ENCODE data around the gene SLIT3. TPM values are rescaled to one million over a fixed set of nuclear protein-coding genes. Genes with fewer than 3 reads are reported as not detected.

The SLIT3 gene
- total and polyA plus RNA-seq, 10 of the 15 experiments (the other 5 are each of a cell fraction or from before 2014, with no cell fraction given): 0.05 TPM; not detected in 9

DNA sequence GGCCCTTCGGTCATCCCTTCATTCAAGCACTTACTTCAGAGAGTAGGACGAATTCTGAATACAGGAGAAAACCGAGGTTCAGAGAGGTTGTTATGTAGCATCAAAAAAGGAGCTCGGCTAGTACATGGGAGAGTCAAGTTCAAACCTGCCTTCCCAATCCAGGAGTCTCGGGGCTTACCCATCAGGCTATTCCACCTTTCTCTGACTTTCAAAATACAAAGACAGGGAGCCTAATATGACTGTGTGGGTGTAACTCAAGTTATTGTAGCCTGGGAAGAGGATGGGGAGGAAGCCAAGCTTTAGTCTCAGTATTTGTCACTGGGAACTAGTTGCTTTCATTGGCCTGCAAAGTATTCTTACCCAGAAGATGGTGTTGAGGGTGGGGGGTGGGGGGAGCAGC, 447.0 kb downstream of the SLIT3 start (continued):
- no peak for TF ChIP-seq MYB (IDR thresholded peaks at IDR 0.05; ENCODE audit: borderline replicate concordance, low read depth, low read length)

DNA sequence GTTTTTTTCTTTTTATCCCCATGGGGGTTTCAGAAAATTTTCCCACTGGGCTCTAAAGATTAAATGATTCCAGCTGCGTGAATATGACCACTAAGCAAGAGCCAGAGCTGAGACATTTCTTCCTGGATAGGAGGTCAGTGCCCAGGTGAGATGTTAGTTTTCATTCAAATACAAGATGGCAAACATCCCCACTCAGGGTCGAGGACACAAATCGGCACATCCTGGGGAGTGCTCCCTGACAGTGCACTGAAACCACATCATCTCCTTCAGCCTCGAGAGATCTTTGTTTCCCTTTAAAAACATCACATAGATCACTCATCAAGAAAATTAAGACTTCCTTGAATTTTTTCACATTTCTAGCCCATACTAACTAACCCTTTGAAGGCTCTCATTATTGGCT, 448.6 kb downstream of the SLIT3 start:
- H3K9me3 ChIP-seq (replicated peaks; ENCODE audit: control insufficient read depth, insufficient read depth, low read length): no peaks in the 10 kb centered on the region
- DNase-seq (ENCODE audit: low read depth, low spot score) (no peak), ATAC-seq (no peak), FAIRE-seq (no peak)
- 10% methylated on average over 4 of the region's 4 CpGs for WGBS (ENCODE audit: insufficient coverage, insufficient replicate concordance, low lambda C conversion rate, missing lambda C conversion rate)
- no peak overlapping the region for H3K4me2 ChIP-seq (ENCODE audit: control insufficient read depth, insufficient read depth)
- peaks cover 2 to 5% of the 10 kb centered on the region in 2 experiments; a peak in 3 of 4 replicates for H3K27me3 ChIP-seq (replicated peaks in 1 of 2; ENCODE audit: control insufficient read depth in 2 of 2, insufficient read depth in 2 of 2, low read length in 1 of 2)
- ChIA-PET RAD21 (ENCODE audit: unreplicated experiment) (no interaction called here), POLR2A (no interaction called here), CTCF (no interaction called here), SMC1A (ENCODE audit: uncharacterized antibody, unreplicated experiment) (no interaction called here)
- H3K79me2 ChIP-seq (ENCODE audit: control insufficient read depth, insufficient read depth, low read length): no peaks in the 10 kb centered on the region
- H3K4me3 ChIP-seq: no peak overlapping the region
- H2AFZ ChIP-seq (ENCODE audit: control insufficient read depth, low read depth, low read length): no peak overlapping the region
- no peak overlapping the region for H3K9ac ChIP-seq (ENCODE audit: control insufficient read depth, insufficient read depth, low read length)
- H3K36me3 ChIP-seq (ENCODE audit: control insufficient read depth in 2 of 2, insufficient read depth in 2 of 2, low read length in 1 of 2): no peaks in the 10 kb centered on the region
- no TSS peak for BruUV-seq (replicated peaks)
- intact Hi-C loops (cut with micrococcal nuclease; ENCODE audit: unreplicated experiment): no loop called here
- no peak overlapping the region for H3K27ac ChIP-seq (ENCODE audit: control insufficient read depth, insufficient read depth)
- H4K20me1 ChIP-seq (ENCODE audit: control insufficient read depth, insufficient read depth): no peaks in the 10 kb centered on the region
- no peaks in the 10 kb centered on the region for H3K4me1 ChIP-seq (ENCODE audit: control insufficient read depth, insufficient read depth, low read length)
- TF ChIP-seq HDGF (IDR thresholded peaks at IDR 0.05) (no peak), NFXL1 (IDR thresholded peaks at IDR 0.05; ENCODE audit: borderline replicate concordance) (no peak), RB1 (IDR thresholded peaks at IDR 0.05; ENCODE audit: borderline replicate concordance) (no peak), POU2F2 (IDR thresholded peaks at IDR 0.05; ENCODE audit: borderline replicate concordance, low read depth, low read length) (no peak), POLR2A (IDR thresholded peaks at IDR 0.05; ENCODE audit: low read depth, low read length) (no peak), IRF4 (IDR thresholded peaks at IDR 0.05; ENCODE audit: low read depth, low read length) (no peak)
- TF ChIP-seq, protein P1, sequence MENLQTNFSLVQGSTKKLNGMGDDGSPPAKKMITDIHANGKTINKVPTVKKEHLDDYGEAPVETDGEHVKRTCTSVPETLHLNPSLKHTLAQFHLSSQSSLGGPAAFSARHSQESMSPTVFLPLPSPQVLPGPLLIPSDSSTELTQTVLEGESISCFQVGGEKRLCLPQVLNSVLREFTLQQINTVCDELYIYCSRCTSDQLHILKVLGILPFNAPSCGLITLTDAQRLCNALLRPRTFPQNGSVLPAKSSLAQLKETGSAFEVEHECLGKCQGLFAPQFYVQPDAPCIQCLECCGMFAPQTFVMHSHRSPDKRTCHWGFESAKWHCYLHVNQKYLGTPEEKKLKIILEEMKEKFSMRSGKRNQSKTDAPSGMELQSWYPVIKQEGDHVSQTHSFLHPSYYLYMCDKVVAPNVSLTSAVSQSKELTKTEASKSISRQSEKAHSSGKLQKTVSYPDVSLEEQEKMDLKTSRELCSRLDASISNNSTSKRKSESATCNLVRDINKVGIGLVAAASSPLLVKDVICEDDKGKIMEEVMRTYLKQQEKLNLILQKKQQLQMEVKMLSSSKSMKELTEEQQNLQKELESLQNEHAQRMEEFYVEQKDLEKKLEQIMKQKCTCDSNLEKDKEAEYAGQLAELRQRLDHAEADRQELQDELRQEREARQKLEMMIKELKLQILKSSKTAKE (IDR thresholded peaks at IDR 0.05; ENCODE audit: low read depth, poor library complexity, severe bottlenecking): no peak
- in situ Hi-C loops (cut with MboI): no loop called here
